GM12865 (cell line): ENCODE measurements around the gene KCTD1.

Experiments
- DNase-seq: peaks from one replicate; pipeline ENCODE4 v3.0.0; 2010; ENCODE audit warnings: low read depth
- H3K4me3 ChIP-seq: 2 replicates; pipeline ENCODE4 v1.5.1; 2011; ENCODE audit warnings: mild to moderate bottlenecking, low read depth, low read length, control low read depth
- TF ChIP-seq, protein P1 (sequence below): IDR thresholded peaks from 2 replicates; pipeline ENCODE4 v1.5.1; 2011; ENCODE audit warnings: low read length, control low read depth, low read depth, inconsistent platforms; ENCODE audit not compliant: insufficient read depth; ENCODE audit errors: missing control alignments

Gene KCTD1

DNA sequence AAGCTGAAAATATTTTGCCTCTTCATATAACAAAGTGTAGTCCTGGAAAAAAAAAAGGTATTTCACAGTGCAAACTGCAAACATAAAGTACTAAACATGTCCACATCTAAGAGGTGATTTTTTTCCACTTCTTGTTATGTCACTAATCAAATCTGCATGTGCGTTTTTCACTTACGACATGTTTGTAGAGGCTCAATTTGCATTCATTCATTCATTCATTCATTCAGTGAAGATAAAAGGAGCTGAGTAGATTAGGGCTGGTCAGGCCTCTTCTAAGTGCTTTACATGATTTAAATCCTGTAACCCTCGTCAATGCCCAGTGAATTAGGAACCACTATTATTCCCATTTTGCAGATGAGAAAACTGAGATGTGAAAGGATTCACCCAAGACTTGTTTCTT is 88.5 kb downstream of the KCTD1 start:
- DNase-seq = no peak
- TF ChIP-seq, protein P1, sequence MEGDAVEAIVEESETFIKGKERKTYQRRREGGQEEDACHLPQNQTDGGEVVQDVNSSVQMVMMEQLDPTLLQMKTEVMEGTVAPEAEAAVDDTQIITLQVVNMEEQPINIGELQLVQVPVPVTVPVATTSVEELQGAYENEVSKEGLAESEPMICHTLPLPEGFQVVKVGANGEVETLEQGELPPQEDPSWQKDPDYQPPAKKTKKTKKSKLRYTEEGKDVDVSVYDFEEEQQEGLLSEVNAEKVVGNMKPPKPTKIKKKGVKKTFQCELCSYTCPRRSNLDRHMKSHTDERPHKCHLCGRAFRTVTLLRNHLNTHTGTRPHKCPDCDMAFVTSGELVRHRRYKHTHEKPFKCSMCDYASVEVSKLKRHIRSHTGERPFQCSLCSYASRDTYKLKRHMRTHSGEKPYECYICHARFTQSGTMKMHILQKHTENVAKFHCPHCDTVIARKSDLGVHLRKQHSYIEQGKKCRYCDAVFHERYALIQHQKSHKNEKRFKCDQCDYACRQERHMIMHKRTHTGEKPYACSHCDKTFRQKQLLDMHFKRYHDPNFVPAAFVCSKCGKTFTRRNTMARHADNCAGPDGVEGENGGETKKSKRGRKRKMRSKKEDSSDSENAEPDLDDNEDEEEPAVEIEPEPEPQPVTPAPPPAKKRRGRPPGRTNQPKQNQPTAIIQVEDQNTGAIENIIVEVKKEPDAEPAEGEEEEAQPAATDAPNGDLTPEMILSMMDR = no peak
- no peak overlapping the region for H3K4me3 ChIP-seq

DNA sequence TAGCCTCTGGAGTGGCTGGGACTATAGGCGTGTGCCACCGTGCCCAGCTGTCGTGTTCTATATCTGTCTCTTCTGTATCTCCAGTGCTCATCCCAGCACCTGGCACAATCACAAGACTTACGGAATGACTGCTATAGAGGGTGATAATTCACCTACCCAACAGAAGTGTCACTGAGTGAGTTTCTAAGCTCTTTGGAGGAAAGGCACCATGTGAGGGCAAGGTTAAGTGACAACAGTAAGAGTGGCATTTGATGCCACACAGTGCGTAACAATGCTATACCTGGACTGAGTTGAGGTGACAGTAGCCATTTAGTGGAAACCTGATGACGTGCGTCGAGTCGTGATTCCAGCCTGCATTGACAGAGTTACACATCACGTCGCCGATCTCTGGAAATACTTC is 89.0 kb downstream of the KCTD1 start:
- DNase-seq = no peak
- H3K4me3 ChIP-seq = no peak overlapping the region
- TF ChIP-seq, protein P1 = no peak

DNA sequence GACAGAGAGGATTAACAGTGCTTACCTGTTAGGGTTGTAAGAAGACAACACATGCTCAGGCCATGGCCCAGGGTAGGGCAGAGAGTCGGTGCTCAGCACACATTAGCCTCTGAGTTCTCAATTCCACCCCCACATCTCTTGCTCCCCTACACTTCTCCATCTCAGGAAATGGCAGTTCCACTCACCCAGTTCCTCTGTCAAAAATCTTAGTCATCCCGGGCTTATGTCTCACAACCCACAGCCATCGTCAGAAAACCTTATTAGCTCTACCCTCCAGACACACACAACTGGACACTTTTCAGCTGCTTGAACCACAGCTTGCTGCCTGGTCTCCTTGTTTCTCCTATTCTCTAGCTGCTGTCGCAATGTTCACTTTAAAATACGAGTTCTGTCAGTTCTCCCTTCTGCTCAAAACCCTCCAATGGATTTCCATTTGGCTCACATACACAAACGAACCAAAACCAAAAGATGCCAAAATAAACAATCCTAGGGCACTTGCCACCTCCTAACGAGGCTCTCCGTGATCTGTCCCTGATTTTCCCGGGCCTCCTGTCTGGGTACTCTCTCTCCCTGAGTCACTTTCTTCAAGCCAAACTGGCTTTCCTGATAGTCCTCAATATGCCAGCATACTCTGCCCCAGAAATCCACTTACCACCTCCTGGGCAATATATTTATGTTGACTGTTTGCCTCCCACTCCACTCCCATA is 89.7 kb downstream of the KCTD1 start:
- H3K4me3 ChIP-seq = no peak overlapping the region
- DNase-seq = peak; percentile 82
- TF ChIP-seq, protein P1 = no peak

DNA sequence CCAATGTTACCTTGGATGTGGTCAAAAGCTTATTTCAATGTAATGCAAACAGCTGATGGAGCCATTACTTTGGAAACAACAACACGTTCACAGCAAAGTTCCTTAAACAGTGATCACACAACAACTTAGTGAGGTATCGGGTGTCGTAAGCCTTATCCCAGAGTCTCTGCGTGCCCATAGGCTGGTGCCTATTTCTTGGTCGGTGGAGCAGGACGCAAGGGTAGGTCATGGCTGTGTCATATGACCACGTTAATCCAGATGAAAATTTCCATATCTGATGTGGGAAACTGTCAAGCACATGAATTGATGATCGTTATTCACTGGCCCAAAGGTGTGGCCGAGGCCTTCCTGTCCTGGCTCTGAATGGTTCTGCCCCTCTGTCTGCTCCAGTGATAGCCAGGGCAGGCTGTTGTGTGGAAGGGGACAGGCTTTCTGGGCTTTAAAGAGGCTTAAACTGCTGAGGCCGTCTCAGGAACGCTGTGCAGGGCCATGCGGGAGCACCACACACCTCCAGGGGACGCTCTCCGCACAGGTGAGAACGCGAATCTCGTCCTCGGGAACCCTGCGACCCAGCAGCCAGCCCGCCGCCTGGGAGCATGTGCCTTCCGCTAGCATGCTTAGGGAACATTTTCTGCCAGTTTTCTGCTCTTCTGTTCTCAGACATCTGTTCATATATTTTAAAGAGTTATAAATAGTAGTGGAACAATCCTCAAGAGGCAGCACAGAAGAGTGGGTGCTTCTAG is 90.6 kb downstream of the KCTD1 start:
- H3K4me3 ChIP-seq = no peak overlapping the region
- no peak for DNase-seq
- TF ChIP-seq, protein P1 = no peak

DNA sequence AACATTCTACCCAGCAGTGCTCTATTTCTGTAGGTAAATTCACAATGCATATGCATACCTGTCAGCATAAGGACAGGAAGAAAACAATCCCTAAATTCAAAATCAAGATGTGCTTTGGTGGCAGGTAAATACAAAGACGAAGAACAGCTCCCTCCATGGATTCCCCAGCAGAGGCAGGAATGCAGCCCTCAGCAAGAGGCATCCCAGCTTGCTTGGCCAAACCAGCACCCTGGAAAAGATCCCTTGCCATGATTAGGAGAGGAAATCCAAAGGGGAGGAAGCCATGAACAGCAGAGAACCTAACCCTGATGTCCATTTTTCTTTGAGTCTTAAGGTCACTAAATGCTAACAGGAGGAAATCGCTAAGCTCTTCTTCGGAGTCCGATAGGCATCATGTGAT is 91.2 kb downstream of the KCTD1 start:
- TF ChIP-seq, protein P1 = no peak
- H3K4me3 ChIP-seq = no peak overlapping the region
- no peak for DNase-seq

DNA sequence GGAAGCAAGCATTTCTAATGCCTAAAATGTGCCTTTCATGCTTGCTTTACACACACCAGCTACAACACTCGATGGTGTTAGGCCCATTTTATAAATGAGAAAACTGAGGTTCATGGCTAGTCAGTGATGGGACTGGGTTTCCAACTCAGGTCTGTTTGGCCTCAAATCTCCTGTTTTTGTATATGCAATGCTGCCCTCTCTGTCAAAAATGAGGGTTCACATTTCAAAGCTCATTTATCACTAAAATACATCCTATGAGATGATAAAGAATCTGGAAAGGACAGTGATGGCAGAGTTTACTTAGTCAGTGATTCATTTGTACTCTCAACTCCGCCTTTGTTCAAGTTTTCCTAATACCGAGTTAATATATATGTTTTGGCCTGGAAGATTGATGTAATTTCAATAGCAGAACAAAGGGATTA is 92.3 kb downstream of the KCTD1 start:
- TF ChIP-seq, protein P1 = no peak
- no peak overlapping the region for H3K4me3 ChIP-seq
- DNase-seq = no peak

DNA sequence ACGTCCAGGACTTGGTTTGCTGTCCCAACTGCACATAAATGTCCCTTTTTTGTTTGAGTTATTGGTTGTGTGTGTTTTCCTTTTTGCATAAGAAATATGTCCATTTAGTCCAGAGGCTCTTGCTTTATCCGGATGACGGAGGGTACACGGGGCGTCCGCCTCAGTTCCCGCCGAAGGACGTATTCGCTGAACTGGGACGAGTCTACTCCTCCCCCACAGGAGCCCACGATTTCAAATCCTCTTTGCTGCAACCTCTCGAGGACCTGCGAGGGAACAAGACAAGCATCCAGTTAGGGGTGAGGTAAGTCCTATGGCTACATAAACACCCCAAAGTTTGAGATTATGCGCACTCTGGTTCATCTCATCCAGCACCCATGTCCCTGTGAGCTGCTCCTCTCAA is 92.7 kb downstream of the KCTD1 start:
- TF ChIP-seq, protein P1 = no peak
- no peak overlapping the region for H3K4me3 ChIP-seq
- DNase-seq = no peak
